Liver (tissue), 9 donors: ENCODE data around the gene RAB3A. TPM values are rescaled to one million over a fixed set of nuclear protein-coding genes. Genes with fewer than 3 reads are reported as not detected.

ENCODE experiments used
- DNase-seq: peaks from one replicate; pipeline ENCODE4 v3.0.0-alpha.2; 2017; ENCODE audit warnings: low spot score
- H3K27ac ChIP-seq, 2 donors: one replicate each; pipeline ENCODE4 v1.7.0; 2013; ENCODE audit warnings: inconsistent platforms in 2 of 2, low read length in 2 of 2, control low read depth in 1 of 2, low read depth in 1 of 2, mild to moderate bottlenecking in 1 of 2
- H3K27me3 ChIP-seq, 4 donors: one replicate each; pipeline versions ENCODE4 v1.6.1 to v1.7.0; 2013; ENCODE audit warnings: low read length in 3 of 4, inconsistent platforms in 1 of 4, mild to moderate bottlenecking in 1 of 4, moderate library complexity in 1 of 4; ENCODE audit not compliant: control insufficient read depth in 4 of 4, insufficient read depth in 4 of 4
- H3K36me3 ChIP-seq, 4 donors: one replicate each; pipeline versions ENCODE4 v1.6.1 to v1.7.0; 2013; ENCODE audit warnings: low read length in 3 of 4, mild to moderate bottlenecking in 3 of 4, low read depth in 1 of 4, moderate library complexity in 1 of 4; ENCODE audit not compliant: control insufficient read depth in 4 of 4, insufficient read depth in 3 of 4
- H3K4me1 ChIP-seq, 4 donors: one replicate each; pipeline versions ENCODE4 v1.6.1 to v1.7.0; 2013; ENCODE audit warnings: low read length in 3 of 4, mild to moderate bottlenecking in 3 of 4, moderate library complexity in 1 of 4; ENCODE audit not compliant: control insufficient read depth in 4 of 4, insufficient read depth in 4 of 4
- H3K4me3 ChIP-seq, 3 donors: one replicate each; pipeline versions ENCODE4 v1.6.1 to v1.7.0; 2013; ENCODE audit warnings: low read length in 3 of 3, control low read depth in 1 of 3, low read depth in 1 of 3, mild to moderate bottlenecking in 1 of 3
- H3K9ac ChIP-seq, 2 donors: one replicate each; pipeline ENCODE4 v1.7.0; 2013; ENCODE audit warnings: low read length in 2 of 2, mild to moderate bottlenecking in 2 of 2, moderate library complexity in 2 of 2, control low read depth in 1 of 2, low read depth in 1 of 2
- H3K9me3 ChIP-seq, 4 donors: one replicate each; pipeline versions ENCODE4 v1.6.1 to v1.7.0; 2013; ENCODE audit warnings: low read length in 3 of 4; ENCODE audit not compliant: control insufficient read depth in 4 of 4
- EGR1 ChIP-seq, 2 donors: IDR thresholded peaks; 2 replicates each; pipeline ENCODE4 v1.6.1; 2016 to 2018; ENCODE audit warnings: antibody characterized with exemption in 2 of 2, low read depth in 2 of 2
- FOXA2 ChIP-seq: IDR thresholded peaks from 2 replicates; pipeline ENCODE4 v1.6.1; 2016; ENCODE audit warnings: antibody characterized with exemption
- HNF4A ChIP-seq, 2 donors: conservative IDR thresholded peaks; 2 replicates each; pipeline ENCODE4 v1.6.1; 2016; ENCODE audit warnings: antibody characterized with exemption in 2 of 2, mild to moderate bottlenecking in 2 of 2
- HNF4G ChIP-seq: IDR thresholded peaks from 2 replicates; pipeline ENCODE4 v1.6.1; 2016; ENCODE audit warnings: antibody characterized with exemption
- NR2F2 ChIP-seq: IDR thresholded peaks from 2 replicates; pipeline ENCODE4 v1.6.1; 2016; ENCODE audit warnings: antibody characterized with exemption
- RXRA ChIP-seq, 2 donors: IDR thresholded peaks; 2 replicates each; pipeline ENCODE4 v1.6.1; 2017 to 2018; ENCODE audit warnings: antibody characterized with exemption in 2 of 2, mild to moderate bottlenecking in 1 of 2
- SP1 ChIP-seq: IDR thresholded peaks from 2 replicates; pipeline ENCODE4 v1.6.1; 2018; ENCODE audit warnings: antibody characterized with exemption, mild to moderate bottlenecking
- TAF1 ChIP-seq: conservative IDR thresholded peaks from 2 replicates; pipeline ENCODE4 v1.6.1; 2016; ENCODE audit warnings: antibody characterized with exemption, mild to moderate bottlenecking
- YY1 ChIP-seq: IDR thresholded peaks from 2 replicates; pipeline ENCODE4 v1.6.1; 2016; ENCODE audit warnings: antibody characterized with exemption, mild to moderate bottlenecking
- WGBS: extraction: QIAGEN DNeasy Blood & Tissue Kit; methylation state at CpG from one replicate; pipeline ENCODE4 v1.1.7; 2013; 5-methylcytosine and 5-hydroxymethylcytosine counted together
- polyA plus RNA-seq, 2 donors: library from polyadenylated mRNA; stranded (reverse) in 1 of 2; unstranded in 1 of 2; fragments of 200-250 nt in 1 of 2; fragments of >200 nt in 1 of 2; fragmentation: Nextera tagmentation in 1 of 2; extraction: Ambion mirVana in 1 of 2; gene quantifications; one replicate each; pipeline versions ENCODE4 v1.2.1 to v1.2.3, GENCODE V29; 2013 to 2015
- total RNA-seq, 2 donors: library from RNA; depleted of rRNA; stranded (reverse); fragments of >200 nt; gene quantifications; one replicate each; pipeline ENCODE4 v1.2.3, GENCODE V29; 2014
- TF ChIP-seq, protein P1 (sequence below): IDR thresholded peaks from 2 replicates; pipeline ENCODE4 v1.6.1; 2016; ENCODE audit warnings: antibody characterized with exemption, mild to moderate bottlenecking
- donor health status: healthy.
- donor health status: healthy.
- donor health status: healthy.
- donor health status: healthy.
- donor health status: healthy.

RAB3A gene
- total and polyA plus RNA-seq, 4 donors = 0.33 to 1.7 (median 0.79) TPM

- no peak overlapping the region for H3K4me3 ChIP-seq
- no peak for DNase-seq
- H3K27me3 ChIP-seq = no peaks in the 10 kb centered on the region
- no peak overlapping the region for H3K27ac ChIP-seq
- H3K36me3 ChIP-seq = peaks cover 3 to 19% (median 7%) of the 10 kb centered on the region in 4 donors
- 93% methylated on average over 8 of the region's 8 CpGs for WGBS
- TF ChIP-seq TAF1 (no peak), FOXA2 (no peak), SP1 (no peak), HNF4G (no peak), EGR1 (IDR thresholded peaks at IDR 0.05; ENCODE audit: low read depth in 2 of 2) (no peak), NR2F2 (no peak), YY1 (no peak), RXRA (IDR thresholded peaks at IDR 0.05) (no peak)
- TF ChIP-seq, protein P1, sequence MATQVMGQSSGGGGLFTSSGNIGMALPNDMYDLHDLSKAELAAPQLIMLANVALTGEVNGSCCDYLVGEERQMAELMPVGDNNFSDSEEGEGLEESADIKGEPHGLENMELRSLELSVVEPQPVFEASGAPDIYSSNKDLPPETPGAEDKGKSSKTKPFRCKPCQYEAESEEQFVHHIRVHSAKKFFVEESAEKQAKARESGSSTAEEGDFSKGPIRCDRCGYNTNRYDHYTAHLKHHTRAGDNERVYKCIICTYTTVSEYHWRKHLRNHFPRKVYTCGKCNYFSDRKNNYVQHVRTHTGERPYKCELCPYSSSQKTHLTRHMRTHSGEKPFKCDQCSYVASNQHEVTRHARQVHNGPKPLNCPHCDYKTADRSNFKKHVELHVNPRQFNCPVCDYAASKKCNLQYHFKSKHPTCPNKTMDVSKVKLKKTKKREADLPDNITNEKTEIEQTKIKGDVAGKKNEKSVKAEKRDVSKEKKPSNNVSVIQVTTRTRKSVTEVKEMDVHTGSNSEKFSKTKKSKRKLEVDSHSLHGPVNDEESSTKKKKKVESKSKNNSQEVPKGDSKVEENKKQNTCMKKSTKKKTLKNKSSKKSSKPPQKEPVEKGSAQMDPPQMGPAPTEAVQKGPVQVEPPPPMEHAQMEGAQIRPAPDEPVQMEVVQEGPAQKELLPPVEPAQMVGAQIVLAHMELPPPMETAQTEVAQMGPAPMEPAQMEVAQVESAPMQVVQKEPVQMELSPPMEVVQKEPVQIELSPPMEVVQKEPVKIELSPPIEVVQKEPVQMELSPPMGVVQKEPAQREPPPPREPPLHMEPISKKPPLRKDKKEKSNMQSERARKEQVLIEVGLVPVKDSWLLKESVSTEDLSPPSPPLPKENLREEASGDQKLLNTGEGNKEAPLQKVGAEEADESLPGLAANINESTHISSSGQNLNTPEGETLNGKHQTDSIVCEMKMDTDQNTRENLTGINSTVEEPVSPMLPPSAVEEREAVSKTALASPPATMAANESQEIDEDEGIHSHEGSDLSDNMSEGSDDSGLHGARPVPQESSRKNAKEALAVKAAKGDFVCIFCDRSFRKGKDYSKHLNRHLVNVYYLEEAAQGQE = no peak
- no peaks in the 10 kb centered on the region for H3K9me3 ChIP-seq
- no peak overlapping the region for H3K9ac ChIP-seq
- H3K4me1 ChIP-seq = peaks cover 4 to 13% (median 8%) of the 10 kb centered on the region in 4 donors
Observed at GRCh38 chr19:18171605-18172327, 32.1 kb downstream of the RAB3A start.

GRCh38 chr19:18170714-18171255 lies 33.1 kb downstream of the RAB3A start:
- no peaks in the 10 kb centered on the region for H3K9me3 ChIP-seq
- H3K27me3 ChIP-seq = no peaks in the 10 kb centered on the region
- peak overlapping the region; percentile 23 to 44 for H3K27ac ChIP-seq
- H3K4me1 ChIP-seq = peaks cover 4 to 13% (median 8%) of the 10 kb centered on the region in 4 donors
- peak overlapping the region in 1 of 2 donors; percentile 7 for H3K9ac ChIP-seq
- WGBS = 70% methylated on average over 16 of the region's 16 CpGs
- H3K4me3 ChIP-seq = no peak overlapping the region
- H3K36me3 ChIP-seq = peaks cover 7 to 27% (median 9%) of the 10 kb centered on the region in 4 donors
- no peak for DNase-seq
- TF ChIP-seq SP1 = no peak

DNA sequence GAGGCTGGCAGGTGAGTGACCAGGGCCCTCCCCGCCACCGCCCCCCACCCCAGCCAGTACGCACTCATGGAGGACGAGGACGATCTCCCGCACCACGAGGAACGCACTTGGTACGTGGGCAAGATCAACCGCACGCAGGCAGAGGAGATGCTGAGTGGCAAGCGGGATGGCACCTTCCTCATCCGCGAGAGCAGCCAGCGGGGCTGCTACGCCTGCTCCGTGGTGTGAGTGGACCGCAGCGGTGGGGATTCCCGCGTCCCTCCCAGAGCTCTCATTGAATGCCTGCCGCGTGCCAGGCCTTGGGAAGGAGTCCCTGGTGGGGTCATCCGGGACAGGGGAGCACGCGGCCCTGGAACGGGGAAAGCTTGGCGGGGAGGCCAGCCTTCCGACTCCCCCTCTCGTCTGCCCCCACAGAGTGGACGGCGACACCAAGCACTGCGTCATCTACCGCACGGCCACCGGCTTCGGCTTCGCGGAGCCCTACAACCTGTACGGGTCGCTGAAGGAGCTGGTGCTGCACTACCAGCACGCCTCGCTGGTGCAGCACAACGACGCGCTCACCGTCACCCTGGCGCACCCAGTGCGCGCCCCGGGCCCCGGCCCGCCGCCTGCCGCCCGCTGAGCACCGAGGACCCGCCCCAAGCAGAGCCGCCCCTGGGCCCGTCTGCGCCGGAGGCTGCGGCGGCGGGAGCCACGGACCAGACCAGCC lies 35.0 kb downstream of the RAB3A start:
- TF ChIP-seq HNF4A (conservative IDR thresholded peaks at IDR 0.05) = no peak
- Histone ChIP-seq H3K4me3 (no peak overlapping the region), H3K27ac (no peak overlapping the region), H3K36me3 (peaks cover 9 to 32% (median 13%) of the 10 kb centered on the region in 4 donors), H3K9ac (no peak overlapping the region), H3K4me1 (peaks cover 0 to 7% (median 3%) of the 10 kb centered on the region in 4 donors), H3K9me3 (no peaks in the 10 kb centered on the region), H3K27me3 (no peaks in the 10 kb centered on the region)
- 97% methylated on average over 66 of the region's 66 CpGs for WGBS
- no peak for DNase-seq
